HepG2 (cell line): ENCODE results near the gene ACOXL. TPM values are rescaled to one million over a fixed set of nuclear protein-coding genes. Genes with fewer than 3 reads are reported as not detected.

Experiments used
- ATAC-seq: fragments of 200-7000 bp; cut with Tn5 transposase; 3 replicates; pipeline ENCODE4 v1.9.1; 2020; ENCODE audit warnings: mild to moderate bottlenecking, moderate library complexity
- BruUV-seq: library from RNA; stranded (reverse); fragments of 400-500 nt; replicated peaks from 2 replicates; lab custom pipeline; 2021; lab: Mats Ljungman, UMichigan
- CTCF ChIA-PET: fragments of 300-600 bp; formaldehyde crosslinking; extraction: SDS; loops from one replicate; lab custom pipeline; 2021; ENCODE audit warnings: low total read pairs, inconsistent platforms, low intra/inter-chr PET ratio; lab: Yijun Ruan, JAX
- POLR2A ChIA-PET: fragments of 350-600 bp; sonication (Branson Sonifier 250); formaldehyde crosslinking; loops from one replicate; lab custom pipeline; 2020; ENCODE audit warnings: antibody characterized with exemption, inconsistent platforms; lab: Yijun Ruan, JAX
- DNase-seq: peaks from one replicate; pipeline ENCODE4 v3.0.0-alpha.2; 2015; ENCODE audit warnings: low spot score
- FAIRE-seq: peaks from 3 replicates; lab custom pipeline; 2011; peaks lifted over from hg19 to GRCh38; lab: Jason Lieb, UNC
- H2AFZ ChIP-seq: one replicate; pipeline ENCODE4 v1.6.1; 2011; ENCODE audit warnings: low read length, inconsistent platforms
- H3K27ac ChIP-seq: fragments of 300-600 bp; 3 replicates; pipeline ENCODE4 v1.8.0; 2011; ENCODE audit warnings: mixed run types, mild to moderate bottlenecking, mixed read lengths, low read length, inconsistent platforms; ENCODE audit not compliant: insufficient read depth; ENCODE audit errors: extremely low read length
- H3K27me3 ChIP-seq, 2 experiments: fragments of 200-600 bp in 1 of 2; 2 replicates in 1 of 2; 3 replicates in 1 of 2; pipeline versions ENCODE4 v1.6.0 to v1.8.0; 2011; ENCODE audit warnings: low read length in 2 of 2, mild to moderate bottlenecking in 2 of 2, moderate library complexity in 2 of 2, inconsistent platforms in 1 of 2; ENCODE audit not compliant: insufficient read depth in 2 of 2, control insufficient read depth in 1 of 2
- H3K36me3 ChIP-seq, 2 experiments: fragments of 200-600 bp in 1 of 2; replicated peaks in 1 of 2; 2 replicates in 1 of 2; 3 replicates in 1 of 2; pipeline versions ENCODE4 v1.5.1 to v1.8.0; 2011; ENCODE audit warnings: low read length in 2 of 2, inconsistent platforms in 1 of 2; ENCODE audit not compliant: insufficient read depth in 2 of 2, control insufficient read depth in 1 of 2
- H3K4me1 ChIP-seq: 2 replicates; pipeline ENCODE4 v1.5.1; 2012; ENCODE audit warnings: low read length, inconsistent platforms; ENCODE audit not compliant: insufficient read depth
- H3K4me2 ChIP-seq: 2 replicates; pipeline ENCODE4 v1.6.0; 2011; ENCODE audit warnings: low read depth, low read length, inconsistent platforms
- H3K4me3 ChIP-seq, 3 experiments: fragments of 200-600 bp in 1 of 3; sonication (generic), shearing (Covaris generic) in 1 of 3; replicated peaks in 1 of 3; 2 replicates each; pipeline ENCODE4 v1.5.1; 2011 to 2016; ENCODE audit warnings: low read length in 3 of 3, inconsistent platforms in 2 of 3, low read depth in 2 of 3, mild to moderate bottlenecking in 2 of 3, control low read depth in 1 of 3, mixed read lengths in 1 of 3; ENCODE audit not compliant: insufficient read depth in 1 of 3
- H3K79me2 ChIP-seq: one replicate; pipeline ENCODE4 v1.6.1; 2011; ENCODE audit warnings: low read length, inconsistent platforms; ENCODE audit not compliant: insufficient read depth
- H3K9ac ChIP-seq: 2 replicates; pipeline ENCODE4 v1.6.0; 2011; ENCODE audit warnings: mild to moderate bottlenecking, low read depth, low read length, inconsistent platforms; ENCODE audit not compliant: insufficient read depth
- H3K9me3 ChIP-seq: 2 replicates; pipeline ENCODE4 v1.5.1; 2012; ENCODE audit warnings: mild to moderate bottlenecking, low read length
- H4K20me1 ChIP-seq: 2 replicates; pipeline ENCODE4 v1.6.0; 2011; ENCODE audit warnings: inconsistent platforms, mild to moderate bottlenecking, low read length, moderate library complexity; ENCODE audit not compliant: insufficient read depth
- ATF5 ChIP-seq: sonication (generic); formaldehyde crosslinking; IDR thresholded peaks from 2 replicates; pipeline ENCODE4 v1.4.0; 2020; ENCODE audit warnings: mild to moderate bottlenecking, low read depth, missing genetic modification reagents
- E2F5 ChIP-seq: sonication (generic); formaldehyde crosslinking; conservative IDR thresholded peaks from 2 replicates; pipeline ENCODE4 v1.4.0; 2020; ENCODE audit warnings: missing genetic modification reagents
- IRF9 ChIP-seq: sonication (generic); formaldehyde crosslinking; IDR thresholded peaks from 2 replicates; pipeline ENCODE4 v1.8.0; 2022; ENCODE audit warnings: missing genetic modification reagents, mild to moderate bottlenecking, borderline replicate concordance
- KLF9 ChIP-seq: IDR thresholded peaks from 2 replicates; pipeline ENCODE4 v1.6.1; 2016; ENCODE audit warnings: low read depth
- SOX13 ChIP-seq, 3 experiments: fragments of 450-650 bp in 1 of 3; sonication (generic) in 1 of 3; formaldehyde crosslinking in 1 of 3; IDR thresholded peaks in 2 of 3; conservative IDR thresholded peaks in 1 of 3; 2 replicates each; pipeline versions ENCODE4 v1.5.0 to v1.6.1; 2016 to 2020; ENCODE audit warnings: antibody characterized with exemption in 1 of 3, mild to moderate bottlenecking in 1 of 3, missing compliant biosample characterization in 1 of 3, missing genetic modification reagents in 1 of 3, moderate library complexity in 1 of 3
- TOE1 ChIP-seq: sonication (generic); formaldehyde crosslinking; IDR thresholded peaks from 2 replicates; pipeline ENCODE4 v1.4.0; 2020; ENCODE audit warnings: mild to moderate bottlenecking, missing genetic modification reagents
- ZKSCAN8 ChIP-seq: IDR thresholded peaks from 2 replicates; pipeline ENCODE4 v1.6.1; 2016; ENCODE audit warnings: borderline replicate concordance, missing genetic modification reagents, missing compliant biosample characterization
- ZNF414 ChIP-seq: sonication (generic); formaldehyde crosslinking; IDR thresholded peaks from 2 replicates; pipeline ENCODE4 v1.5.0; 2020; ENCODE audit warnings: missing genetic modification reagents
- WGBS: methylation state at CpG from one replicate; pipeline ENCODE4 v1.1.6; 2017; ENCODE audit warnings: low lambda C conversion rate; 5-methylcytosine and 5-hydroxymethylcytosine counted together
- in situ Hi-C: cut with HindIII; loops from 2 replicates; pipeline ENCODE4 v1.10.0; 2017; ENCODE audit warnings: low pct_unique_long_range_greater_than_20kb; ENCODE audit not compliant: extremely low pct_ligation_motif_present
- intact Hi-C: fragments of 100-400 bp; cut with micrococcal nuclease; formaldehyde crosslinking; loops from one replicate; pipeline ENCODE4 v1.10.0; 2022; ENCODE audit not compliant: unreplicated experiment
- polyA plus RNA-seq, 8 experiments: library from polyadenylated mRNA; depleted of rRNA in 3 of 8; stranded (reverse) in 7 of 8; unstranded in 1 of 8; fragments of >200 nt; fragmentation: Illumina TruSeq in 4 of 8; extraction: Trizol in 4 of 8; gene quantifications; 2 replicates each; pipeline versions ENCODE4 v1.2.1 to v1.2.3, GENCODE V29; 2011 to 2016; ENCODE audit warnings: low read depth in 4 of 8, missing spikeins in 1 of 8, mixed read lengths in 1 of 8; ENCODE audit not compliant: insufficient read depth in 1 of 8
- total RNA-seq, 5 experiments: library from RNA; depleted of rRNA; stranded (reverse); fragments of >200 nt; fragmentation: Illumina TruSeq; extraction: Trizol; gene quantifications; 2 replicates each; pipeline ENCODE4 v1.2.3, GENCODE V29; 2016; ENCODE audit warnings: low read depth in 1 of 5

The ACOXL gene
- total and polyA plus RNA-seq, 2 of the 13 experiments (the other 11 are each of a cell fraction or from before 2014, with no cell fraction given), result not detected

- no peak for DNase-seq
- H3K27me3 ChIP-seq, result peaks cover 1 to 41% of the 10 kb centered on the region in 2 experiments; a peak in 4 of 5 replicates
- H3K9me3 ChIP-seq, result no peaks in the 10 kb centered on the region
- no peaks in the 10 kb centered on the region for H4K20me1 ChIP-seq
- H3K4me1 ChIP-seq, result peaks cover 6% of the 10 kb centered on the region; the same call in 1 of the 2 replicates
- CTCF ChIA-PET, result interaction anchor here (1.9 kb wide), 1 partner anchor 40 kb away, joined by 6 read pairs; no protein-coding TSS in a partner anchor
- ATAC-seq, result no peak
- no peak overlapping the region for H2AFZ ChIP-seq
- no peak overlapping the region for H3K9ac ChIP-seq
- H3K79me2 ChIP-seq, result no peaks in the 10 kb centered on the region
- BruUV-seq, result no TSS peak
- POLR2A ChIA-PET, result no interaction called here
- no peak overlapping the region for H3K4me3 ChIP-seq
- FAIRE-seq, result no peak
- 24% methylated on average over 7 of the region's 11 CpGs for WGBS
- no peaks in the 10 kb centered on the region for H3K36me3 ChIP-seq
- intact Hi-C loops, result loop anchor here (5.0 kb wide), 1 partner anchor 35 kb away; no protein-coding TSS in a partner anchor
- TF ChIP-seq ZKSCAN8 (CRISPR knock-in tag) (no peak), E2F5 (CRISPR knock-in tag) (no peak), ATF5 (CRISPR knock-in tag) (no peak), ZNF414 (no peak), KLF9 (no peak), IRF9 (CRISPR knock-in tag) (no peak), TOE1 (no peak), SOX13 (IDR thresholded peaks at IDR 0.05) (no peak), SOX13 (CRISPR knock-in tag; conservative IDR thresholded peaks at IDR 0.05 in 1 of 2, IDR thresholded peaks at IDR 0.05 in 1 of 2) (no peak)
- H3K4me2 ChIP-seq, result no peak overlapping the region
- H3K27ac ChIP-seq, result no peak overlapping the region
- in situ Hi-C loops, result no loop called here
These were observed 119.7 kb downstream of the ACOXL start for GRCh38 chr2:110852051-110852450.
